ENCODE measurements around the gene CACNG7. TPM values are rescaled to one million over a fixed set of nuclear protein-coding genes. Genes with fewer than 3 reads are reported as not detected.

Gene CACNG7
- total and polyA plus RNA-seq, 12 donors = not detected

- H3K4me1 ChIP-seq = peaks cover 3 to 42% (median 31%) of the 10 kb centered on the region in 9 donors
- no peaks in the 10 kb centered on the region for H3K27me3 ChIP-seq
- 1 to 2% methylated on average over 42 to 50 of the region's 50 CpGs for WGBS, 2 donors
- ATAC-seq = peak; percentile 42 to 60 (median 47)
- H3K4me3 ChIP-seq = peak overlapping the region; percentile 3 to 97 (median 75)
- DNase-seq = peak; percentile 81 to 88
- H3K36me3 ChIP-seq = peaks cover 0 to 9% (median 0%) of the 10 kb centered on the region in 9 donors
- intact Hi-C loops (cut with DNase I) = loop anchor here in 1 of 10 donors (10.0 kb wide), 1 partner anchor 249 kb away; the partner anchor contains the start of genes PRPF31 and TFPT
- peak overlapping the region; percentile 53 to 99 (median 97) for H3K27ac ChIP-seq
- no peaks in the 10 kb centered on the region for H3K9me3 ChIP-seq
- no peak for TF ChIP-seq CTCF (IDR thresholded peaks at IDR 0.05)
These were observed 42.9 kb upstream of the CACNG7 start for GRCh38 chr19:53865918-53866864.

- DNase-seq = no peak
These were observed 42.2 kb upstream of the CACNG7 start for GRCh38 chr19:53866865-53867224.

GRCh38 chr19:53867225-53868090, 41.6 kb upstream of the CACNG7 start, which contains the start of gene MYADM:
Gene MYADM, plus strand, starts transcription at chr19:53867883. Its CDS starts 5,647 bp downstream, at chr19:53873530.
- 0 to 1% methylated on average over 35 to 37 of the region's 37 CpGs for WGBS, 2 donors
- peak; percentile 99 for DNase-seq
- Histone ChIP-seq H3K9me3 (no peaks in the 10 kb centered on the region), H3K4me3 (peak within 1 kb of the TSS; percentile 59 to 97 (median 80)), H3K4me1 (peaks cover 3 to 45% (median 39%) of the 10 kb centered on the region in 9 donors), H3K36me3 (peaks cover 0 to 22% (median 0%) of the 10 kb centered on the region in 9 donors), H3K27ac (peak within 1 kb of the TSS; percentile 63 to 99 (median 97)), H3K27me3 (no peaks in the 10 kb centered on the region)
- ATAC-seq = peak; percentile 76 to 95 (median 84)
- no peak for TF ChIP-seq CTCF (IDR thresholded peaks at IDR 0.05)
- intact Hi-C loops (cut with DNase I) = loop anchor here in 1 of 10 donors (1.0 to 10.0 kb wide), 2 partner anchors 12 to 247 kb away; partner anchors contain the start of genes PRPF31 and TFPT

More at GRCh38 chr19:53866865-53867224, 42.2 kb upstream of the CACNG7 start:
- no peak for TF ChIP-seq CTCF (IDR thresholded peaks at IDR 0.05)
- Histone ChIP-seq H3K27ac (peak overlapping the region; percentile 63 to 99 (median 97)), H3K9me3 (no peaks in the 10 kb centered on the region), H3K27me3 (no peaks in the 10 kb centered on the region), H3K4me3 (peak overlapping the region in 9 of 10 donors; percentile 59 to 97 (median 78)), H3K36me3 (peaks cover 0 to 16% (median 0%) of the 10 kb centered on the region in 9 donors), H3K4me1 (peaks cover 3 to 45% (median 34%) of the 10 kb centered on the region in 9 donors)
- intact Hi-C loops (cut with DNase I) = loop anchor here in 1 of 10 donors (1.0 to 10.0 kb wide), 2 partner anchors 12 to 248 kb away; partner anchors contain the start of genes PRPF31 and TFPT
- WGBS, 2 donors = 10 to 14% methylated on average over 14 of the region's 14 CpGs
- no peak for ATAC-seq

All from heart right ventricle (tissue), 16 donors.